Activated CD8-positive, alpha-beta memory T cell treated with anti-CD3 and anti-CD28 coated beads, Interleukin-2, amount 10 ng/mL, durations not matched to agents 7 days and 5 days (primary cell): ENCODE data around the gene RAB20. TPM values are rescaled to one million over a fixed set of nuclear protein-coding genes. Genes with fewer than 3 reads are reported as not detected.
"Not testable (repeated sequence)": the region's sequence is repeated elsewhere in the genome, so short reads cannot be mapped to it uniquely, and the experiment has no call there.

Experiments used
- ATAC-seq: fragments of 150-1000 bp; cut with Tn5 transposase; one replicate; pipeline ENCODE4 v1.10.0; 2021; ENCODE audit warnings: moderate library complexity
- CTCF ChIA-PET: fragments of 350-600 bp; sonication (Branson Sonifier 250); formaldehyde crosslinking; loops from one replicate; lab custom pipeline; 2021; ENCODE audit warnings: antibody characterized with exemption; lab: Charles Lee
- DNase-seq: peaks from one replicate; pipeline ENCODE4 v3.0.0-alpha.2; 2020
- H3K27ac Mint-ChIP-seq: one replicate; pipeline ENCODE4 v1.8.0; 2021; ENCODE audit warnings: mild to moderate bottlenecking, mixed read lengths
- H3K27me3 Mint-ChIP-seq: one replicate; pipeline ENCODE4 v1.8.0; 2021; ENCODE audit warnings: mixed read lengths
- H3K36me3 Mint-ChIP-seq: one replicate; pipeline ENCODE4 v1.8.0; 2021; ENCODE audit warnings: mild to moderate bottlenecking, mixed read lengths
- H3K4me1 Mint-ChIP-seq: one replicate; pipeline ENCODE4 v1.8.0; 2021; ENCODE audit warnings: mixed read lengths
- H3K4me3 Mint-ChIP-seq: one replicate; pipeline ENCODE4 v1.8.0; 2021; ENCODE audit warnings: mild to moderate bottlenecking, moderate library complexity, mixed read lengths
- H3K9me3 Mint-ChIP-seq: one replicate; pipeline ENCODE4 v1.8.0; 2022; ENCODE audit warnings: low read depth, mixed read lengths
- total RNA-seq, 2 experiments: library from RNA; stranded (reverse); gene quantifications; one replicate each; pipeline ENCODE4 v1.2.3, GENCODE V29; 2021

RAB20 gene
- total RNA-seq, 2 experiments from 2014 or later, result 1.1 to 3.8 TPM

GRCh38 chr13:110501188-110501587, 60.3 kb downstream of the RAB20 start:
- Mint-ChIP-seq H3K36me3 (no peaks in the 10 kb centered on the region), H3K4me1 (no peaks in the 10 kb centered on the region), H3K27me3 (peaks cover 9% of the 10 kb centered on the region), H3K9me3 (no peaks in the 10 kb centered on the region), H3K4me3 (no peak overlapping the region), H3K27ac (no peak overlapping the region)
- ATAC-seq (no peak), DNase-seq (no peak)
- CTCF ChIA-PET, result no interaction called here

- H3K27me3 Mint-ChIP-seq, result peaks cover 9% of the 10 kb centered on the region
- no peaks in the 10 kb centered on the region for H3K9me3 Mint-ChIP-seq
- H3K27ac Mint-ChIP-seq, result no peak overlapping the region
- no peaks in the 10 kb centered on the region for H3K4me1 Mint-ChIP-seq
- no peaks in the 10 kb centered on the region for H3K36me3 Mint-ChIP-seq
- ATAC-seq, result no peak
- CTCF ChIA-PET, result no interaction called here
- H3K4me3 Mint-ChIP-seq, result no peak overlapping the region
- DNase-seq, result no peak
Observed at GRCh38 chr13:110500341-110500740, 61.2 kb downstream of the RAB20 start.

GRCh38 chr13:110499621-110500281, 61.8 kb downstream of the RAB20 start:
- no peaks in the 10 kb centered on the region for H3K36me3 Mint-ChIP-seq
- no peak overlapping the region for H3K4me3 Mint-ChIP-seq
- ATAC-seq (no peak), DNase-seq (no peak)
- no peaks in the 10 kb centered on the region for H3K9me3 Mint-ChIP-seq
- CTCF ChIA-PET, result no interaction called here
- no peaks in the 10 kb centered on the region for H3K4me1 Mint-ChIP-seq
- peaks cover 9% of the 10 kb centered on the region for H3K27me3 Mint-ChIP-seq
- no peak overlapping the region for H3K27ac Mint-ChIP-seq

GRCh38 chr13:110498765-110499164, 62.8 kb downstream of the RAB20 start:
- H3K27me3 Mint-ChIP-seq, result peaks cover 9% of the 10 kb centered on the region
- DNase-seq (no peak), ATAC-seq (no peak)
- no peak overlapping the region for H3K4me3 Mint-ChIP-seq
- H3K27ac Mint-ChIP-seq, result no peak overlapping the region
- no peaks in the 10 kb centered on the region for H3K4me1 Mint-ChIP-seq
- no peaks in the 10 kb centered on the region for H3K36me3 Mint-ChIP-seq
- CTCF ChIA-PET, result no interaction called here
- no peaks in the 10 kb centered on the region for H3K9me3 Mint-ChIP-seq

- CTCF ChIA-PET, result no interaction called here
Observed at GRCh38 chr13:110498327-110498726, 63.2 kb downstream of the RAB20 start.

GRCh38 chr13:110497896-110498295, 63.6 kb downstream of the RAB20 start:
- H3K27me3 Mint-ChIP-seq, H3K36me3 Mint-ChIP-seq, H3K4me1 Mint-ChIP-seq, H3K9me3 Mint-ChIP-seq, H3K4me3 Mint-ChIP-seq, DNase-seq, CTCF ChIA-PET, H3K27ac Mint-ChIP-seq, ATAC-seq: not testable (repeated sequence)

More at GRCh38 chr13:110498327-110498726, 63.2 kb downstream of the RAB20 start:
- no peak for DNase-seq
- no peak overlapping the region for H3K27ac Mint-ChIP-seq
- no peaks in the 10 kb centered on the region for H3K36me3 Mint-ChIP-seq
- no peak for ATAC-seq
- no peaks in the 10 kb centered on the region for H3K4me1 Mint-ChIP-seq
- H3K9me3 Mint-ChIP-seq, result no peaks in the 10 kb centered on the region
- H3K27me3 Mint-ChIP-seq, result peaks cover 9% of the 10 kb centered on the region
- no peak overlapping the region for H3K4me3 Mint-ChIP-seq

GRCh38 chr13:110497003-110497402, 64.5 kb downstream of the RAB20 start:
- H3K4me1 Mint-ChIP-seq, result no peaks in the 10 kb centered on the region
- ATAC-seq, result no peak
- CTCF ChIA-PET, result no interaction called here

GRCh38 chr13:110496281-110496680, 65.2 kb downstream of the RAB20 start:
- Mint-ChIP-seq H3K27ac (no peak overlapping the region), H3K9me3 (no peaks in the 10 kb centered on the region), H3K4me1 (no peaks in the 10 kb centered on the region), H3K4me3 (no peak overlapping the region), H3K27me3 (peaks cover 2% of the 10 kb centered on the region), H3K36me3 (no peaks in the 10 kb centered on the region)
- ATAC-seq (no peak), DNase-seq (no peak)
- CTCF ChIA-PET, result no interaction called here

More at GRCh38 chr13:110497003-110497402, 64.5 kb downstream of the RAB20 start:
- Mint-ChIP-seq H3K27me3 (peaks cover 4% of the 10 kb centered on the region), H3K9me3 (no peaks in the 10 kb centered on the region), H3K27ac (no peak overlapping the region), H3K4me3 (no peak overlapping the region), H3K36me3 (no peaks in the 10 kb centered on the region)
- no peak for DNase-seq

GRCh38 chr13:110495881-110496280, 65.6 kb downstream of the RAB20 start:
- H3K4me1 Mint-ChIP-seq, result no peaks in the 10 kb centered on the region
- no peaks in the 10 kb centered on the region for H3K36me3 Mint-ChIP-seq
- no peaks in the 10 kb centered on the region for H3K9me3 Mint-ChIP-seq
- no peak overlapping the region for H3K27ac Mint-ChIP-seq
- DNase-seq, result no peak
- peaks cover 2% of the 10 kb centered on the region for H3K27me3 Mint-ChIP-seq
- ATAC-seq, result no peak
- CTCF ChIA-PET, result no interaction called here
- H3K4me3 Mint-ChIP-seq, result no peak overlapping the region

GRCh38 chr13:110495376-110495775, 66.1 kb downstream of the RAB20 start:
- ATAC-seq (no peak), DNase-seq (no peak)
- no peaks in the 10 kb centered on the region for H3K9me3 Mint-ChIP-seq
- H3K36me3 Mint-ChIP-seq, result no peaks in the 10 kb centered on the region
- no peaks in the 10 kb centered on the region for H3K27me3 Mint-ChIP-seq
- CTCF ChIA-PET, result no interaction called here
- H3K4me1 Mint-ChIP-seq, result no peaks in the 10 kb centered on the region
- H3K27ac Mint-ChIP-seq, result no peak overlapping the region
- H3K4me3 Mint-ChIP-seq, result no peak overlapping the region

GRCh38 chr13:110493613-110494012, 67.9 kb downstream of the RAB20 start:
- Mint-ChIP-seq H3K36me3 (no peaks in the 10 kb centered on the region), H3K4me1 (no peaks in the 10 kb centered on the region), H3K4me3 (no peak overlapping the region), H3K27ac (no peak overlapping the region), H3K27me3 (no peaks in the 10 kb centered on the region), H3K9me3 (no peaks in the 10 kb centered on the region)
- no peak for ATAC-seq
- DNase-seq, result no peak
- CTCF ChIA-PET, result no interaction called here

GRCh38 chr13:110492679-110493593, 68.6 kb downstream of the RAB20 start:
- H3K27me3 Mint-ChIP-seq, result no peaks in the 10 kb centered on the region
- no peak overlapping the region for H3K27ac Mint-ChIP-seq
- no peak for DNase-seq
- H3K4me3 Mint-ChIP-seq, result no peak overlapping the region
- no peaks in the 10 kb centered on the region for H3K4me1 Mint-ChIP-seq
- no peaks in the 10 kb centered on the region for H3K36me3 Mint-ChIP-seq
- no peaks in the 10 kb centered on the region for H3K9me3 Mint-ChIP-seq
- ATAC-seq, result no peak
- CTCF ChIA-PET, result no interaction called here

GRCh38 chr13:110491869-110492678, 69.4 kb downstream of the RAB20 start:
- Mint-ChIP-seq H3K4me1 (no peaks in the 10 kb centered on the region), H3K36me3 (no peaks in the 10 kb centered on the region), H3K27ac (no peak overlapping the region), H3K4me3 (no peak overlapping the region), H3K27me3 (no peaks in the 10 kb centered on the region), H3K9me3 (no peaks in the 10 kb centered on the region)
- CTCF ChIA-PET, result no interaction called here
- no peak for ATAC-seq
- no peak for DNase-seq
